AG10803 (cell line): ENCODE data around the gene GPR31.

Experiments used
- DNase-seq: peaks from one replicate; pipeline ENCODE4 v3.0.0; 2010; ENCODE audit warnings: low read depth
- H3K4me3 ChIP-seq: 2 replicates; pipeline ENCODE4 v1.5.1; 2011; ENCODE audit warnings: mild to moderate bottlenecking, low read length, control low read depth
- CTCF ChIP-seq: conservative IDR thresholded peaks from 2 replicates; pipeline ENCODE4 v1.5.1; 2011; ENCODE audit warnings: mild to moderate bottlenecking, low read length, control low read depth, inconsistent platforms

The GPR31 gene

GRCh38 chr6:167161851-167162467 lies 4.2 kb upstream of the GPR31 start:
- DNase-seq, result no peak
- no peak for TF ChIP-seq CTCF
- H3K4me3 ChIP-seq, result no peak overlapping the region

GRCh38 chr6:167157414-167157813 lies 366 bp downstream of the GPR31 start:
- no peak overlapping the region for H3K4me3 ChIP-seq
- no peak for TF ChIP-seq CTCF
- DNase-seq, result no peak

GRCh38 chr6:167154895-167155294 lies 2.9 kb downstream of the GPR31 start:
- DNase-seq, result no peak
- no peak for TF ChIP-seq CTCF
- H3K4me3 ChIP-seq, result no peak overlapping the region

GRCh38 chr6:167154291-167154690 lies 3.5 kb downstream of the GPR31 start:
- no peak for DNase-seq
- H3K4me3 ChIP-seq, result no peak overlapping the region
- TF ChIP-seq CTCF, result no peak

GRCh38 chr6:167153521-167153959 lies 4.2 kb downstream of the GPR31 start:
- TF ChIP-seq CTCF, result no peak
- peak overlapping the region; percentile 37 for H3K4me3 ChIP-seq
- peak; percentile 27 for DNase-seq

- no peak for TF ChIP-seq CTCF
- no peak for DNase-seq
- no peak overlapping the region for H3K4me3 ChIP-seq
These were observed 4.9 kb downstream of the GPR31 start for GRCh38 chr6:167152862-167153261.

- no peak for DNase-seq
- H3K4me3 ChIP-seq, result no peak overlapping the region
- no peak for TF ChIP-seq CTCF
These were observed 6.1 kb downstream of the GPR31 start for GRCh38 chr6:167151648-167152047.
